ENCODE measurements around the gene UGGT2.

Gene UGGT2

DNA sequence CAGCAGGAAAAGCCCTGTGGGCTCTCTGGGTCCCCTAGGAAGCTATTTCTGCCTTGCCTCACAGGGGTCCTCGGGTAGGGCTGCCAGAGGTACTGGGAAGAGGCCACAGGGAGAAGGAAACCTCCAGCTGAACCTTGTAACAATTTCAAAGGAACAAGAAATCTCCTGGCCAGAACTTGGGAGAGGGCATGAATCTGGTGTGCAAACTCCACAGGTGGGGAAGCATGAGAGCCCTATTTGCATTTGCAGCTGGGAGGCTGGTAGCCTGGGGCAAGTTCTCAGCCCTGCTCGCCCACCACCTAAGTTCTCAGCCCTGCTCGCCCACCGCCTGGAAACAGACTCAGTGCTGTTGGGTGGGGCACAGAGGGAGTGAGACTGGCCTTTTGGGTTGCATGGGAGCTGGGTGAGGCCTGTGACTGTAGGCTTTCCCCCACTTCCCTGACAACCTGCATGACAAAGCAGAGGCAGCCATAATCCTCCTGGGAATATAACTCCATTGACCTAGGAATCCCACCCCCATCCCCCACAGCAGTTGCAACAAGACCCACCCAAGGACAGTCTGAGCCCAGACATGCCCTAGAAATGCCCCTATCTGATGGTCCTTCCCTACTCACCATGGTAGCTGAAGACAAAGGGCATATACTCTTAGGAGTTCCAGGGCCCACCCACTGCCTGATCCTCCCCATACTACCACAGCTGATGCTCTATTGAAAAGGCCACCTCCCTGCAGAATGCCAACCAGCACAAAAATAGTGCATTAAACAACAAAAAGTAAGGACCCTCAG is 11.7 kb downstream of the UGGT2 start:
- no peak for DNase-seq (ENCODE audit: low spot score)
- TF ChIP-seq CTCF (IDR thresholded peaks at IDR 0.05; ENCODE audit: extremely low read depth, missing control alignments), result no peak

GRCh38 chr13:96036515-96036914 is 16.7 kb downstream of the UGGT2 start:
- DNase-seq (ENCODE audit: low spot score), result no peak
- TF ChIP-seq CTCF (IDR thresholded peaks at IDR 0.05; ENCODE audit: extremely low read depth, missing control alignments), result no peak

- no peak for DNase-seq (ENCODE audit: low spot score)
- TF ChIP-seq CTCF (IDR thresholded peaks at IDR 0.05; ENCODE audit: extremely low read depth, missing control alignments), result no peak
Observed at GRCh38 chr13:96034662-96035061, 18.5 kb downstream of the UGGT2 start.

GRCh38 chr13:96033220-96034015 is 19.8 kb downstream of the UGGT2 start:
- TF ChIP-seq CTCF (IDR thresholded peaks at IDR 0.05; ENCODE audit: extremely low read depth, missing control alignments), result no peak
- DNase-seq (ENCODE audit: low spot score), result no peak

DNA sequence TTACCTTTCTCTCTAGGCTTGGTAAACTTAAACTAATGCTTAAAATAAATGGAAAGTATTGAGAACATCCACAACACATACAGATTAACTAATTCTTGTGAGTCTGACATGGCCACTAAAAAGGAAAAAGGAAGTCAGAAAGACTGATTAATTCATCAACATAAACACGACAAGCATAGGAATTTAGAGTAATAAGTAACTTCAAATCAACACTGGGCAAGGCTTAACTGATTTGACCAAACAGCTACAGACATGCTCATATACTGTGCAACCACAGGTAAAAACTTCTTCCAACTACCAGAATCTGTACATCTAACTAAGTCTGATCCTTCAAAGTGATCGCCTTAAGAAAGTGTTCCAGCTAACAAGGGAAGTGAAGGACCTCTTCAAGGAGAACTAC is 20.5 kb downstream of the UGGT2 start:
- DNase-seq (ENCODE audit: low spot score), result no peak
- TF ChIP-seq CTCF (IDR thresholded peaks at IDR 0.05; ENCODE audit: extremely low read depth, missing control alignments), result no peak

- DNase-seq (ENCODE audit: low spot score), result no peak
- no peak for TF ChIP-seq CTCF (IDR thresholded peaks at IDR 0.05; ENCODE audit: extremely low read depth, missing control alignments)
Observed at GRCh38 chr13:96029002-96029401, 24.2 kb downstream of the UGGT2 start.

DNA sequence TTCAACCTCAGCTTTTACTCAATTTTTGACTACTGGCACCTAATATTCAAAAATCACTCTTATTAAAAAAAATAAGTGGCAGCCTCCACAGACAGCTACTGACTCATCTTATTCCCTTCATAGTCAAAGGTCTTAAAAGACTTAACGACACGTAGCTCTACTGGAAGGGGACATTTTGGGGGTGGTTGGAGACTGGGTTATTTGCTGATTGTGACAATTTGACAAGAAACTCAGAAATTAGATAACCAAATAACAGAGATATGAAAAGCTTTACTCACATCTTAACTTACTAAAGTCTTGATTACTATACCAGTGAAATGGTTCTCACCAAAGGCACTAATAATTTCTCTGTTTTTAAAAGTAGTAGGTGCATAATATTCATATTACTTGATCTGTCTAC is 25.7 kb downstream of the UGGT2 start:
- no peak for DNase-seq (ENCODE audit: low spot score)
- TF ChIP-seq CTCF (IDR thresholded peaks at IDR 0.05; ENCODE audit: extremely low read depth, missing control alignments), result no peak

Measured in GM20000 (cell line).